Lower leg skin (tissue), 4 donors: Measurements from ENCODE around the gene SRRM4. TPM values are rescaled to one million over a fixed set of nuclear protein-coding genes. Genes with fewer than 3 reads are reported as not detected.

Experiments used
- DNase-seq, 2 donors: peaks; one replicate each; pipeline ENCODE4 v3.0.0-alpha.2; 2019; ENCODE audit warnings: low spot score in 2 of 2
- H3K4me3 ChIP-seq: fragments of 200-600 bp; sonication (generic); 2 replicates; pipeline ENCODE4 v1.5.1; 2017; ENCODE audit warnings: mild to moderate bottlenecking, low read depth; ENCODE audit not compliant: poor library complexity, severe bottlenecking
- POLR2A ChIP-seq, 2 donors: fragments of 450-650 bp; IDR thresholded peaks; one replicate each; pipeline ENCODE4 v1.6.1; 2016 to 2017; ENCODE audit warnings: antibody characterized with exemption in 2 of 2, mild to moderate bottlenecking in 1 of 2, moderate library complexity in 1 of 2
- WGBS, 2 donors: methylation state at CpG; one replicate each; pipeline ENCODE4 v1.1.5; 2018; 5-methylcytosine and 5-hydroxymethylcytosine counted together
- intact Hi-C: fragments of 100-400 bp; cut with DNase I; formaldehyde crosslinking; loops from one replicate; pipeline ENCODE4 v1.15.0; 2023; ENCODE audit warnings: low total_unique reads
- total RNA-seq, 4 donors: library from RNA; depleted of rRNA; stranded (reverse); fragments of >200 nt; gene quantifications; one replicate each; pipeline ENCODE4 v1.1.0, GENCODE V29; 2016
- TF ChIP-seq, protein P1 (sequence below), 3 donors: fragments of 450-650 bp; IDR thresholded peaks; one replicate each; pipeline ENCODE4 v1.5.1; 2016; ENCODE audit warnings: antibody characterized with exemption in 3 of 3, mild to moderate bottlenecking in 3 of 3, moderate library complexity in 2 of 3

SRRM4 gene
- total RNA-seq, 4 donors from 2014 or later = 0.03 TPM; not detected in 3

GRCh38 chr12:119149270-119149669, 167.9 kb downstream of the SRRM4 start:
- DNase-seq = no peak
- TF ChIP-seq, protein P1, sequence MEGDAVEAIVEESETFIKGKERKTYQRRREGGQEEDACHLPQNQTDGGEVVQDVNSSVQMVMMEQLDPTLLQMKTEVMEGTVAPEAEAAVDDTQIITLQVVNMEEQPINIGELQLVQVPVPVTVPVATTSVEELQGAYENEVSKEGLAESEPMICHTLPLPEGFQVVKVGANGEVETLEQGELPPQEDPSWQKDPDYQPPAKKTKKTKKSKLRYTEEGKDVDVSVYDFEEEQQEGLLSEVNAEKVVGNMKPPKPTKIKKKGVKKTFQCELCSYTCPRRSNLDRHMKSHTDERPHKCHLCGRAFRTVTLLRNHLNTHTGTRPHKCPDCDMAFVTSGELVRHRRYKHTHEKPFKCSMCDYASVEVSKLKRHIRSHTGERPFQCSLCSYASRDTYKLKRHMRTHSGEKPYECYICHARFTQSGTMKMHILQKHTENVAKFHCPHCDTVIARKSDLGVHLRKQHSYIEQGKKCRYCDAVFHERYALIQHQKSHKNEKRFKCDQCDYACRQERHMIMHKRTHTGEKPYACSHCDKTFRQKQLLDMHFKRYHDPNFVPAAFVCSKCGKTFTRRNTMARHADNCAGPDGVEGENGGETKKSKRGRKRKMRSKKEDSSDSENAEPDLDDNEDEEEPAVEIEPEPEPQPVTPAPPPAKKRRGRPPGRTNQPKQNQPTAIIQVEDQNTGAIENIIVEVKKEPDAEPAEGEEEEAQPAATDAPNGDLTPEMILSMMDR (IDR thresholded peaks at IDR 0.05) = no peak
- no peak for TF ChIP-seq POLR2A (IDR thresholded peaks at IDR 0.05)
- WGBS, 2 donors = 86 to 91% methylated on average over 7 of the region's 7 CpGs
- intact Hi-C loops = no loop called here
- no peak overlapping the region for H3K4me3 ChIP-seq

- no peak for DNase-seq
- 86 to 90% methylated on average over 1 of the region's 1 CpG for WGBS, 2 donors
Measured at GRCh38 chr12:119151445-119152026, 170.2 kb downstream of the SRRM4 start.

DNA sequence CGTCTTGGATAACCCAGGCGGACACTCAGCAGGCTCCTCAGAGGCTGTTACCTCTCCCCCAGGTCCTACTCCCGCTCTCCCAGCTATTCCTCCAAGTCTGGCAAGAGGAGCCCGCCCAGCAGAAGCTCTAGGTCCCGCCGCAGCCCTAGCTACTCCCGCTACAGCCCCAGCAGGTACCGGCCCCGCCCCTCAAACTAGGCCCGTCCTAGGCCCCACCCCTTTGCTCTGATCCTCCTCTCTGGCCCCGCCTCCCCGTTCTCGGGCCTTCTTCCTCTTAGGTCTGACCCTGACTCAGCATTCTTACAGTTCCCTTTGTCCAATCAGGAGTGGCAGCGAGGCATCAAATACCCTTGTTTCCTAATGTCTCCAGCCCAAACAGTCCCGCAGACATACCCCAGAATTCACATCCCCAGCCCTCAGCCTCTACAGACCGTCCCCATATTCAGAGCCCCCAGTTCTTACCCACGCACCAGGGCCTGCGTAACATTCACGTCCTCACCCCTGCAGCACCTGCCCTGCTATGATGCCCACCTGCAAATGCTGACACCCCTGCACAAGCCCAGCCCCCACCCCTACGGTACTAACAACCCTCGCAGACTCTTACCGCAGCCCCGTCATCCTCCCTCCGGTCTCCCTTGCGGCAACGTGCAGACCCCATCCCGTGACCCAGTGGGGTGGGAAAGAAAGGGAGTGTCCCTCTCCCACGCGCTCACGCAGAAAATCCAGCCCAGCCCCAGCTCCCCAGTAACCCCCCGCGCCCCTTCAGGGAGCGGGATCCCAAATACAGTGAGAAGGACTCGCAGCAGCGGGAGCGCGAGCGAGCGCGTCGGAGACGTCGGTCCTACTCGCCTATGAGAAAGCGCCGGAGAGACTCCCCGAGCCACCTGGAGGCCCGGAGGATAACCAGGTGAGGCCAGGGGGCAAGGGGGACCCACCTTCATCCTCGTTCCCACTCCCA, 172.4 kb downstream of the SRRM4 start:
- no peak overlapping the region for H3K4me3 ChIP-seq
- 53 to 61% methylated on average over 49 of the region's 49 CpGs for WGBS, 2 donors

More at GRCh38 chr12:119151445-119152026, 170.2 kb downstream of the SRRM4 start:
- TF ChIP-seq, protein P1 (IDR thresholded peaks at IDR 0.05) = no peak
- no peak for TF ChIP-seq POLR2A (IDR thresholded peaks at IDR 0.05)
- no peak overlapping the region for H3K4me3 ChIP-seq
- intact Hi-C loops = no loop called here

DNA sequence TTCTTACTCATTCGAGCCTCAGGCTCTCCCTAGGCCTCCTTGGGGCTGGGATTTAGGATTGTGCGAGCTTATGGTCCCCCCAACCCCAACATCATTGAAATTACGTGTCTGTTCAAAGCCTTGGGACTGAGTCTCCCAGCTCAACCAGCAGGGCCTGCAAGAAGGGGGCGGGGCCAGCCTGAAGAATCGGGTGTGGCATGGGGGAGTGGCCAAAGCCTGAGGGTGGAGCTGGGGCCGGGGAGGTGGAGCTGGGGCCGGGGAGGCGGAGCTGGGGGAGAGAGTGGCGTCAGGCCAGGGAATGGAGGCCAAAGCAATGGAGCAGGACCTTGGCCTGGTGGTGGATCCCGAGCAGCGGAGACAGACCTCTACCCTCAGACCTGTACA, 173.1 kb downstream of the SRRM4 start:
- TF ChIP-seq, protein P1 (IDR thresholded peaks at IDR 0.05) = no peak
- TF ChIP-seq POLR2A (IDR thresholded peaks at IDR 0.05) = no peak
- DNase-seq = no peak
- H3K4me3 ChIP-seq = no peak overlapping the region
- intact Hi-C loops = no loop called here
- 76 to 77% methylated on average over 11 of the region's 11 CpGs for WGBS, 2 donors

More for the DNA sequence above, 172.4 kb downstream of the SRRM4 start:
- DNase-seq = no peak
- intact Hi-C loops = no loop called here
- TF ChIP-seq POLR2A (IDR thresholded peaks at IDR 0.05) = no peak
- TF ChIP-seq, protein P1 (IDR thresholded peaks at IDR 0.05) = no peak

- H3K4me3 ChIP-seq = no peak overlapping the region
- 70 to 76% methylated on average over 24 to 29 of the region's 35 CpGs for WGBS, 2 donors
- no peak for TF ChIP-seq POLR2A (IDR thresholded peaks at IDR 0.05)
- TF ChIP-seq, protein P1 (IDR thresholded peaks at IDR 0.05) = no peak
- no peak for DNase-seq
- intact Hi-C loops = no loop called here
Measured at GRCh38 chr12:119156401-119157044, 175.2 kb downstream of the SRRM4 start.
